Subcutaneous adipose tissue (tissue), 4 donors: Measurements from ENCODE around the gene GLRA3. TPM values are rescaled to one million over a fixed set of nuclear protein-coding genes. Genes with fewer than 3 reads are reported as not detected.

ENCODE experiments used
- total RNA-seq, 4 donors: library from RNA; depleted of rRNA; stranded (reverse); fragments of >200 nt; gene quantifications; one replicate each; pipeline ENCODE4 v1.1.0, GENCODE V29; 2016
- TF ChIP-seq, protein P1 (sequence below): fragments of 450-650 bp; IDR thresholded peaks from one replicate; pipeline ENCODE4 v1.5.1; 2016; ENCODE audit warnings: low read depth, mild to moderate bottlenecking, control low read depth, antibody characterized with exemption, moderate library complexity

Gene GLRA3
- total RNA-seq, 4 donors from 2014 or later, result 0.17 TPM; not detected in 3

GRCh38 chr4:174764105-174764729 lies 64.8 kb downstream of the GLRA3 start:
- TF ChIP-seq, protein P1, sequence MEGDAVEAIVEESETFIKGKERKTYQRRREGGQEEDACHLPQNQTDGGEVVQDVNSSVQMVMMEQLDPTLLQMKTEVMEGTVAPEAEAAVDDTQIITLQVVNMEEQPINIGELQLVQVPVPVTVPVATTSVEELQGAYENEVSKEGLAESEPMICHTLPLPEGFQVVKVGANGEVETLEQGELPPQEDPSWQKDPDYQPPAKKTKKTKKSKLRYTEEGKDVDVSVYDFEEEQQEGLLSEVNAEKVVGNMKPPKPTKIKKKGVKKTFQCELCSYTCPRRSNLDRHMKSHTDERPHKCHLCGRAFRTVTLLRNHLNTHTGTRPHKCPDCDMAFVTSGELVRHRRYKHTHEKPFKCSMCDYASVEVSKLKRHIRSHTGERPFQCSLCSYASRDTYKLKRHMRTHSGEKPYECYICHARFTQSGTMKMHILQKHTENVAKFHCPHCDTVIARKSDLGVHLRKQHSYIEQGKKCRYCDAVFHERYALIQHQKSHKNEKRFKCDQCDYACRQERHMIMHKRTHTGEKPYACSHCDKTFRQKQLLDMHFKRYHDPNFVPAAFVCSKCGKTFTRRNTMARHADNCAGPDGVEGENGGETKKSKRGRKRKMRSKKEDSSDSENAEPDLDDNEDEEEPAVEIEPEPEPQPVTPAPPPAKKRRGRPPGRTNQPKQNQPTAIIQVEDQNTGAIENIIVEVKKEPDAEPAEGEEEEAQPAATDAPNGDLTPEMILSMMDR, result no peak

DNA sequence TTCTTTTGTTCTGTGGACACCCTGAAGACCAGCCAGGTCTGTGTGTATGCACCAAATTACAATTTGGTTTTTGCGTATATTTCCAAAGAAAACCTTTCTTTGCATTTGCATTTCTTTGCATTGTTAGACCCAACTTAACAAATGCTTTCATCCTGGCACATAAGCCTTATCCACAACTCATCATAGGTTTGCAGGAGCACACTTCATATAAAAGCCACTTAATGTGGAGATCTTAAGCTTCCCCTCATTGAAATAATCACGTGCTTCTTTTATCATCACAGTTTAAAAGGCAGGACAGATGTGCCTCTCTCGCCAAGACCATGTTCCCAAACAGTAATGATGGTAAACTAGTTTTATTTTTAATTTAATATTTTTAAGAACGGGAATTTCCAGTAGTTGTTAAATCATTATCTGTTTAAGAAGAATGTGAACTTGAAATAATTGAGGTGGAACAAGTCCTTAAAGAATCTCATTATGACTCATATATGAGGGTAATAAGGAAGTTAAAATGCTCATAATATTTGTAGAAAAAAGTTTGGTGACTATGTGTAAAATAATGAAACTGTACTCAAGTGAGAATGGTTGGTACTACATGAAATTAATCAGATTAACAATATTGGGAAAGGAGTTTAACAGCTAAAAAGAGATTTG lies 65.5 kb downstream of the GLRA3 start:
- TF ChIP-seq, protein P1, result no peak

DNA sequence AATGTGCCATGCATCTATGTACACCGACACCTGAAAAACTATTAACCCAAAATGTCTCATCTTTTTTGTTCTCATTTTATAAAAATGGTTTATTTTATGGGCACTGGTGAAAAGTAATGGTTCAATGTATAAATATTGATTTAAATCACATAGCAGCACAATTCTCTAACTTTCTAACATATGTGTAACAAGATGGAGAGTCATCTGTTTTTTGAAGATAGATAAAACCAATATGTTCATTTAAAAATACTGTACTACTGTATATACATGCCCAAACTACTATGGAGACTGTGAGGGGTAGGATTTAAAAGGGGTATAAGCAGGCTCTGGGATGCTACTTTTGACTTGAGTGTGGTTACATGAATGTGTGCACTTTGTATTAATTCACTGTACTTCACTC lies 67.6 kb downstream of the GLRA3 start:
- TF ChIP-seq, protein P1, result no peak

GRCh38 chr4:174757736-174758135 lies 71.3 kb downstream of the GLRA3 start:
- TF ChIP-seq, protein P1, result no peak

DNA sequence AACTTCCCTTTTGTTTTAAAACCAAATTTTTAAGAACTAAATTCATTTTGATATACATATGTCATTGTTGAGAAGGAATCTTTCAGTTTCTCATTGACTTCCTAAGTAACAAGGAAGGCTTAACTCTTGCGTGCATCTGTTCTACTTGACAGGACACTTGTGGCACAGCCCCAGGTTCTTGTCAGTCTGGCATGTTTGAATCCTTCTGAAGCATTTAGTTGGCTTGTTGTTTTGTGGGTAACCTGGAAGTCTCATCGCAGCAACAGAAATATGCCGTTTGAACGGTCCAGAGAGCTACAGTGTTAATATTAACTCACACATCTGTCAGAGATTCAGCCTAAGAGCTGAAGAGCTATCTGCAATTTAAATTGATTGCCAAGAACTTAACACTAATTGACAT lies 76.0 kb downstream of the GLRA3 start:
- TF ChIP-seq, protein P1, result no peak

- TF ChIP-seq, protein P1, result no peak
Measured at GRCh38 chr4:174752026-174752425, 77.0 kb downstream of the GLRA3 start.

GRCh38 chr4:174749091-174749490 lies 80.0 kb downstream of the GLRA3 start:
- TF ChIP-seq, protein P1, result no peak
